Hematopoietic multipotent progenitor cell treated with erythropoietin and hydrocortisone succinate and interleukin-3 and kit ligand, for 6 days (in vitro differentiated cells): ENCODE measurements around the gene SASH1.

Experiments
- DNase-seq: peaks from one replicate; pipeline ENCODE4 v3.0.0-alpha.2; 2015

Gene SASH1

DNA sequence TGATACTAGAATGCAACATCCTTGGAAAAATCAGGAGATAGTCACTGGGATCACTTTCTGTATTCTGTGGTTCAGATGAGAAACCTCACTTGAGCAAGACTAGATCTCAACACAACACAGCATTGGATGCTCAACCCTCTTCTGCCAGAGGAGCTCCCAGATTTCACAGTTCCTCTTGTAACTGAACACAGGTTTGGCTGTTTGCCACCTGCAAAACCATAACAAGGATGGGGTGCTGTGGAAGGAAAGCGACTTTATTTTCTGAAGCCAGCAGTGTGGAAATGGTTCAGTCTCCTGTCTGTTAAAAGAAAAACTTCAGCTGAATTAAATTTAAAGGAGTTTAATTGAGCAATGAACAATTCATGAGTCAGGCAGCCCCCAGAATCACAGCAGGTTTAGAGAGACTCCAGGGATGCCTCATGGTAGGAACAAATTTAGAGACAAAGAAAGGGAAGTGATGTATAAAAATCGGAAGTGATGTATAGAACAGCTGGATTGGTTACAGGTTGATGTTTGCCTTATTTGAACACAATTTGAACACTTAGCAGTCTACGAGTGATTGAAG, 254.3 kb downstream of the SASH1 start:
- DNase-seq, result no peak

DNA sequence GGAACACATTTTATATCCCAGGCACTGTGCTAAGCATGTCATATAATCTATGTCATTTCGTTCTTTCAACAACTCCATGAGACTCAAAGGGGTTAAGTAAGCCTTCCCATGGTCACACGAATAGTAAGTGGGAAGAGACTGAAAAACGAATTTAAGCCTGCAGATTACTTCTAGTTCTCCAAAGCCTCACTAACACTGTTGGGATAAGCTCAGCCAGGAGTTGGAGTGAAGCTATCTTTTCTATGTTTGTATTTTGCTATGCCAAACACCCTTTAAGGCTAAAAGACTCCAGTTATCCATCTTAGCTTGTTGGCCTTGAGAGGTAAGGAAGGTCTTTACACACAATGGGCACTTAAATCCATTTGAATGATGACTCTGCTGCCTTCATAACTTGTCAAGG, 256.1 kb downstream of the SASH1 start:
- no peak for DNase-seq

DNA sequence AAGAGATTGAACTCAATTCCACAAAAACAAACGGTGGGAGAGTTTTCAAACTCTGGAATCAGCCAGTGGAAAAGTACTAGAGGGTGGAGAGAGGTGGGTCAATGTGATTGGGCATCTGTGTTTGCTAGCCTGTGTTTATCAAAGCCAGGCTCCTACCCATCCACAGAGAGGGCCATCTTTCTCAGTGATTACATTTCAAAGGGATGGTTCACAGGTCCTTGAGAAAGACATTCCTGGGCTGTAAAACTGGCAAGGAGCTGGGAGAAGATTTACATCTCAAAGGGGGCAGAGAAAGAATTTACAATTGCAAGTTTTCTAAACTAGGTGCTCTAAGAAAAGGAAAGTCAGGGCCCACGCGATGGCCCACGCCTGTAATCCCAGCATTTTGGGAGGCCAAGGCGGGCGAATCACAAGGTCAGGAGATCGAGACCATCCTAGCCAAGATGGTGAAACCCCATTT, 257.4 kb downstream of the SASH1 start:
- DNase-seq, result no peak
